ENCODE measurements around the gene IL3. TPM values are rescaled to one million over a fixed set of nuclear protein-coding genes. Genes with fewer than 3 reads are reported as not detected.

Gene IL3
- total RNA-seq, 1 donor from 2014 or later, result not detected

DNA sequence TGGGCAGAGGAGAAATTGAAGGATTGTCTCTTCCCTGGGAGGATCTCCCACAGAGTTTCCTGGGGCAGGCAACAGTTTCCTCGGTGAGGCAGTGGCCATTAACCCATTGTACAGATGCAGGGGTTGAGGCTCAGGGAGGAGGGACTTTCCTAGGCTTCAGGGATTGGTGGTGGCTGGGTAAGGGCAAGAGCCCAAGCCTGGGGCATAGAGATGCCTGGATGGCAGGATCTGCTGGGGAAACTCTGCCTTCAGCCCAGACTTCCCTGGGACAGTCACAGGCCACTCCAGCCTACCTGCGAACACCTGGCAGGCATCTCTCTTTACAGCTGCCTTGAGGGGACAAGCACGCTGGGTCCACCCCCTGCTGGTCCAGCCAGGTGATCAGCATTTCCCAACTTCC, 9.5 kb downstream of the IL3 start:
- no peak for DNase-seq (ENCODE audit: low spot score in 2 of 2)
- no peak for FAIRE-seq

DNA sequence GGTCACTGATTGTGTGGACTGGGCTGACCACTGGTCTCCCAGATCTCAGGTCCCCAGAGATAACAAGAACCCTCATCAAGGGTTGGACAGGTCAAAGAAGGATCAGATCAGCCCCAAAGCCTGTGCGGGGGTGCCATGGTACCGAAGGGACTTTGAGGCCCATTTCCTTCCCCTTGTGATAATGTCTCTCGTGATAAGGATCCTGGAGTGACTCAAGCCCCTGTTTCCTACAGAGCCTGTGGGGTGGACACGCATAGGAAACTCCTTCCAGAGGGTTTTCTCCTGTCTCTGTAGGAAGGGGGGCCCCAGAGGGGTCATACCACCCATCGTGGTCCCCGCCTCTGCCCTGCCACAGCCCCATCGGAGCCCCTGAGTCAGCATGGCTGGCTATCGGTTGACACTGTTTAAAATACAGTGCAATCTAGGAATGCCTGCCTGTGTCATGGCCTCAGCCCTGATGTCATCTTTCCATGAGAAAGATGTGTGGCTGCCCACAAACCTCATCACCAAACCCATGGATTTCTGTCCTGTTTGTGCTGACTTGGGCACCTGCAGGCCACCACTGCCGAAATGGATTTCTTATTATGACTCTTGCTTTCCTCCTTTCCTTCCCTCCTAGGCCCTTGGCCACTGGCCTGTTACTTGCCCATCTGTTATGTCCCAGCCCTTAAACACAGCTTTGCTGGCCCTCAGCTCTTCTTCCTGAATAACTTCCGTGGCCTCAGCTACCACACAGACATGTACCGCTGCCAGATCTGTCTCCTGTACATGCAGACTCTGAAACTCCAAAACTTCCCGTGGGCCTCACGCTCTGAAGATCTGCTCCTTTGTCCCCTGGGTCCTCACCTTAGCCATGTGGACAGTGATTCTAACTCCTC, 10.2 kb downstream of the IL3 start:
- DNase-seq (ENCODE audit: low spot score in 2 of 2), result no peak
- no peak for FAIRE-seq

DNA sequence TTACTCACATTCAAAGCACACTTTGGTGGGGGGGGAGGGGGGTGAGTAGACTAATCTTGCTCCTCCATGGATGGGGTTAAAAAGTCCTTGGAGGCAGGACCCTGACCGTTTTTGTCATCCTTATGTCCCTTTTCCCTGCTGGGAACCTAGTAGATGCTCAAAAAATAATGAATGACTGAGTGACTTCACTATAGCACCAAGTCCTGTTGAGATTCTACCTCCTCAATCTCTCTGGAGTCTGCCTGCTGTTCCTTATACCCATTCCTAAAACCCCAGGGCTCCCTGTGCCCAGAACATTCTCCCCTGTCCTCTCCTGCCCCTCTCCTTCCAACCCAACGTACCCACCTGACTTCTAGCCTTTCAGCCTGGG, 10.9 kb downstream of the IL3 start:
- FAIRE-seq (no peak), DNase-seq (ENCODE audit: low spot score in 2 of 2) (no peak)

DNA sequence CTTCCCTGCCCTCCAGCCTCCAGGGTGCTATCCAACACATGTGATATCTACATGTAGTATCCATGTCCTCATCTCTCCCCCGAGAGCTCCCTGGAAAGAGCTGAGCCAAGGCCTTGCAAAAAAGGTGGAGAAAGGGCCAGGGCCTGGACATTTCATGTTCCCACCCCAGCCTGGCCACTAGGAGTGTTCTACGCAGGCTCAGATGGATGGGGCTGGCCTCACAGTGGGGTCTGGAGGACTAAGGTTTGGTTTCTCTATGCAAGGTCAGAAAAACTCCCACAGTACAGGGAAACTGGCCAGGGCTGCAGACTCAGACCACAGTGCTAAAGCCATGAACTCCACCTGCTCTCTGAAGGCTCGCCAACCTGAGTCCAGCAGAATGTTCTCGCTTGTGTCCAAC, 11.6 kb downstream of the IL3 start:
- DNase-seq (ENCODE audit: low spot score in 2 of 2), result no peak

DNA sequence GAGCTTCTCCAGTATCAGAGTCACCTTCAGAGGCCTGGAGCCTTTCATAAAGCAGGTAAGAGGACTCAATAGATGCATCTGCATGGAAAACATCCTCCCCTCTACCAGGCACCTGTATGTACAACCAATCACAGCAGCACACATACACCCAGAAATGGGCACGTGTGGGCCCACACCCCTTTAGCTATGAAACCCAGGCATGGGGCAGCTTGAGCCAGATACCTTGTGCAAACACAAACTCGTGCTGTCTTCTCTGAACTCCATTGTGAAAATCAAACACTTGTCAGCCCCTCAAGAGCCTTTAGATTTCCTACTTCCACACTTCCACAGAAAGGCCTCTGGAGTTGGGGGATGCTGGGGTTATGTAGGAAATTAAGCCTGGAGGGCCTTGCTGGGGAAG, 12.1 kb downstream of the IL3 start:
- DNase-seq (ENCODE audit: low spot score in 2 of 2) (no peak), FAIRE-seq (no peak)

More for the DNA sequence above, 11.6 kb downstream of the IL3 start:
- no peak for FAIRE-seq

DNA sequence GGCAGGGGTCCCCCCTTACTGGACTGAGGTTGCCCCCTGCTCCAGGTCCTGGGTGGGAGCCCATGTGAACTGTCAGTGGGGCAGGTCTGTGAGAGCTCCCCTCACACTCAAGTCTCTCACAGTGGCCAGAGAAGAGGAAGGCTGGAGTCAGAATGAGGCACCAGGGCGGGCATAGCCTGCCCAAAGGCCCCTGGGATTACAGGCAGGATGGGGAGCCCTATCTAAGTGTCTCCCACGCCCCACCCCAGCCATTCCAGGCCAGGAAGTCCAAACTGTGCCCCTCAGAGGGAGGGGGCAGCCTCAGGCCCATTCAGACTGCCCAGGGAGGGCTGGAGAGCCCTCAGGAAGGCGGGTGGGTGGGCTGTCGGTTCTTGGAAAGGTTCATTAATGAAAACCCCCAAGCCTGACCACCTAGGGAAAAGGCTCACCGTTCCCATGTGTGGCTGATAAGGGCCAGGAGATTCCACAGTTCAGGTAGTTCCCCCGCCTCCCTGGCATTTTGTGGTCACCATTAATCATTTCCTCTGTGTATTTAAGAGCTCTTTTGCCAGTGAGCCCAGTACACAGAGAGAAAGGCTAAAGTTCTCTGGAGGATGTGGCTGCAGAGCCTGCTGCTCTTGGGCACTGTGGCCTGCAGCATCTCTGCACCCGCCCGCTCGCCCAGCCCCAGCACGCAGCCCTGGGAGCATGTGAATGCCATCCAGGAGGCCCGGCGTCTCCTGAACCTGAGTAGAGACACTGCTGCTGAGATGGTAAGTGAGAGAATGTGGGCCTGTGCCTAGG, 13.0 kb downstream of the IL3 start, which contains the start of gene CSF2:
TSS of gene CSF2 (plus strand) at position 559 of the 783 bp plus-strand sequence. CDS start at position 594, 35 bp downstream.
- no peak for DNase-seq (ENCODE audit: low spot score in 2 of 2)
- no peak for FAIRE-seq

DNA sequence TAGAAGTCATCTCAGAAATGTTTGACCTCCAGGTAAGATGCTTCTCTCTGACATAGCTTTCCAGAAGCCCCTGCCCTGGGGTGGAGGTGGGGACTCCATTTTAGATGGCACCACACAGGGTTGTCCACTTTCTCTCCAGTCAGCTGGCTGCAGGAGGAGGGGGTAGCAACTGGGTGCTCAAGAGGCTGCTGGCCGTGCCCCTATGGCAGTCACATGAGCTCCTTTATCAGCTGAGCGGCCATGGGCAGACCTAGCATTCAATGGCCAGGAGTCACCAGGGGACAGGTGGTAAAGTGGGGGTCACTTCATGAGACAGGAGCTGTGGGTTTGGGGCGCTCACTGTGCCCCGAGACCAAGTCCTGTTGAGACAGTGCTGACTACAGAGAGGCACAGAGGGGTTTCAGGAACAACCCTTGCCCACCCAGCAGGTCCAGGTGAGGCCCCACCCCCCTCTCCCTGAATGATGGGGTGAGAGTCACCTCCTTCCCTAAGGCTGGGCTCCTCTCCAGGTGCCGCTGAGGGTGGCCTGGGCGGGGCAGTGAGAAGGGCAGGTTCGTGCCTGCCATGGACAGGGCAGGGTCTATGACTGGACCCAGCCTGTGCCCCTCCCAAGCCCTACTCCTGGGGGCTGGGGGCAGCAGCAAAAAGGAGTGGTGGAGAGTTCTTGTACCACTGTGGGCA, 13.8 kb downstream of the IL3 start:
- FAIRE-seq, result no peak
- no peak for DNase-seq (ENCODE audit: low spot score in 2 of 2)

DNA sequence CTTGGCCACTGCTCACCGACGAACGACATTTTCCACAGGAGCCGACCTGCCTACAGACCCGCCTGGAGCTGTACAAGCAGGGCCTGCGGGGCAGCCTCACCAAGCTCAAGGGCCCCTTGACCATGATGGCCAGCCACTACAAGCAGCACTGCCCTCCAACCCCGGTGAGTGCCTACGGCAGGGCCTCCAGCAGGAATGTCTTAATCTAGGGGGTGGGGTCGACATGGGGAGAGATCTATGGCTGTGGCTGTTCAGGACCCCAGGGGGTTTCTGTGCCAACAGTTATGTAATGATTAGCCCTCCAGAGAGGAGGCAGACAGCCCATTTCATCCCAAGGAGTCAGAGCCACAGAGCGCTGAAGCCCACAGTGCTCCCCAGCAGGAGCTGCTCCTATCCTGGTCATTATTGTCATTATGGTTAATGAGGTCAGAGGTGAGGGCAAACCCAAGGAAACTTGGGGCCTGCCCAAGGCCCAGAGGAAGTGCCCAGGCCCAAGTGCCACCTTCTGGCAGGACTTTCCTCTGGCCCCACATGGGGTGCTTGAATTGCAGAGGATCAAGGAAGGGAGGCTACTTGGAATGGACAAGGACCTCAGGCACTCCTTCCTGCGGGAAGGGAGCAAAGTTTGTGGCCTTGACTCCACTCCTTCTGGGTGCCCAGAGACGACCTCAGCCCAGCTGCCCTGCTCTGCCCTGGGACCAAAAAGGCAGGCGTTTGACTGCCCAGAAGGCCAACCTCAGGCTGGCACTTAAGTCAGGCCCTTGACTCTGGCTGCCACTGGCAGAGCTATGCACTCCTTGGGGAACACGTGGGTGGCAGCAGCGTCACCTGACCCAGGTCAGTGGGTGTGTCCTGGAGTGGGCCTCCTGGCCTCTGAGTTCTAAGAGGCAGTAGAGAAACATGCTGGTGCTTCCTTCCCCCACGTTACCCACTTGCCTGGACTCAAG, 14.6 kb downstream of the IL3 start:
- no peak for FAIRE-seq

DNA sequence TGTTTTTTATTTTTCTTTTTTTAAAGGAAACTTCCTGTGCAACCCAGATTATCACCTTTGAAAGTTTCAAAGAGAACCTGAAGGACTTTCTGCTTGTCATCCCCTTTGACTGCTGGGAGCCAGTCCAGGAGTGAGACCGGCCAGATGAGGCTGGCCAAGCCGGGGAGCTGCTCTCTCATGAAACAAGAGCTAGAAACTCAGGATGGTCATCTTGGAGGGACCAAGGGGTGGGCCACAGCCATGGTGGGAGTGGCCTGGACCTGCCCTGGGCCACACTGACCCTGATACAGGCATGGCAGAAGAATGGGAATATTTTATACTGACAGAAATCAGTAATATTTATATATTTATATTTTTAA, 15.2 kb downstream of the IL3 start:
- DNase-seq (ENCODE audit: low spot score in 2 of 2) (no peak), FAIRE-seq (no peak)

More for the DNA sequence above, 14.6 kb downstream of the IL3 start:
- DNase-seq (ENCODE audit: low spot score in 2 of 2), result no peak

DNA sequence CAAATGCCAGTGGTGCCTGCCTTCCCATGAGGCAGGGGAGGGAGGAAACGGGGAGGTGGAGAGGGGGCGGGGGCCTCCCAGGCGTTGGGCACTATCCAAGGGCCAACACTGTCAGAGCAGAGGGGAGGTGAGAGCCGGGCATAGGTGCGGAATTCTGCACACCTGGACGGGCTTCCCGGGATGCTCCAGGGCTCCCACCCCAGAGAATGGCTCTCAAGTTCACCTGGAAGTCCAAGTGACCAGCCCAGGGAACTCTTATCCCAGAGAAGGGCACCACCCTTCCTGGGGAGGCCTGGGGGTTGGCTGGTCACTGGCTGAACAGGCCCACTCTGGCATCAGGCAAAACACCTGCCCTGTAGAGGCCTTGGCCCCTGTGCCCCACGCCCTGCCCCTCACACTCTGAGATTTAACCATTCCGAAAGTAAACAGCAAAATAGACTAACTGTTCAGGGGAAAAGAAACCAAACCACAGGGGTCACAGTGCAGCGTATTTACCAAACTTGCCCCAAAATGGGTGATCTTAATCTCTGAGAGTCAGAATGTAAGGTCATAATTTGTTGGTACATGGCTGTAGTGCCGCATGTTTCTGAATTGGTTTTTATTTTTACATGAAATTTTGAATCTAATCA, 15.9 kb downstream of the IL3 start:
- DNase-seq (ENCODE audit: low spot score in 2 of 2) (no peak), FAIRE-seq (no peak)

DNA sequence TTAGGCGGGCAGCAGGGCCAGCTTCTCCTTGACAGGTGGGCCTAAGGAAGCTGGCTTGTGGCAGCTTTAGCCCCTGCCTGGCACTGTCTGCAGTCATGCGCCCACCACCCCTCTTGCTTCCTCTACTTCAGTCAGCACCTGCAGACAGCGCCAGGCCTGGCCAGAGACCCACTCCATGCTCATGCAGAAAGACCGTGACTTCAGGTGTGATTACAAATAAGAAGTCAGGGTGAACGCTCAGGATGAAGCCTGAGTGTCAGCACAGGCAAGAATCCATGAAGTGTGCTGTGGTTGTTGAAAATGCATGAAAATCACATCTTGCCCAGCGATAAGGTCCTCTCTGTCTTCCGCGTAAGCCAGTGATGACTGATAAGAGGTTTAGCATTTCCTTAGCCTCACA, 16.5 kb downstream of the IL3 start:
- FAIRE-seq (no peak), DNase-seq (ENCODE audit: low spot score in 2 of 2) (no peak)

DNA sequence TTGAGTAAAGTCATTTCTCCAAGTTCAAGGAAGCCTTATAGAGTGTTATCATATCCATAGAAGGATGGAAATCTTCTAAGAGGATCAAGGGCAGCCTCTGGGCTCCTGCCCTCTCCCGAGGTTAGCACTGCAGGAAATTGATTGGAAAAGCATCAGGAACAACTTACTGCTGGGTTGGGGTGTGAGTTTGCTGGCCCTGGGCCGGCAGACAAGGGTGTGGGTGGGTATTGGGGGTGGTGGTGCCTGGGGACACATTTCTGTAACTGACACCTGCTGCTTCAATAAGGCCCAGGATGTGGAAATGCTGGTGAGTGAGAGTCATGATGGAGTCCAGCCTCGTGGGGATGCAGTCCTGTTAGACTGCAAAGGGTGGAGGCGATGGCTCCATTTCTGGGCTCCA, 18.6 kb downstream of the IL3 start:
- no peak for FAIRE-seq
- DNase-seq (ENCODE audit: low spot score in 2 of 2), result no peak

DNA sequence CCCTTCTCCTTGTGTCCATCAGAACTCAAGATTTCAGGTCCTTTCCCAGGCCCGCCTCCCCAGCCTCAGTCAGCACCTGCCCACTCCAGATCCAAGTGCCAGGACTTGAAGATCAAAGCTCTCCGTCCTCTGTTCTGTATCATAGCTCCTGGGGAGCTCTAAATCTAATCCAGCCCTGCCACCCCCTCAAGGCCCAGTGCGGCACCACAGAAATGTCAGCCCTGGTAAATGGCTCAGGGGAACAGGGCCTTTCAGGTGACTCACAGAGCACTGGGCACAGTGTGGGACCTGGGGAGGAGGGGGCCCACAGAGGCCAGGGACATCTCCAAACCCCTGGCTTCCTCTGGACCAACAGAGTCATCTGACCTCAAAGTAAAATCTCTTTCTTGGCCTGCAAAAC, 19.2 kb downstream of the IL3 start:
- DNase-seq (ENCODE audit: low spot score in 2 of 2), result no peak
- no peak for FAIRE-seq

DNA sequence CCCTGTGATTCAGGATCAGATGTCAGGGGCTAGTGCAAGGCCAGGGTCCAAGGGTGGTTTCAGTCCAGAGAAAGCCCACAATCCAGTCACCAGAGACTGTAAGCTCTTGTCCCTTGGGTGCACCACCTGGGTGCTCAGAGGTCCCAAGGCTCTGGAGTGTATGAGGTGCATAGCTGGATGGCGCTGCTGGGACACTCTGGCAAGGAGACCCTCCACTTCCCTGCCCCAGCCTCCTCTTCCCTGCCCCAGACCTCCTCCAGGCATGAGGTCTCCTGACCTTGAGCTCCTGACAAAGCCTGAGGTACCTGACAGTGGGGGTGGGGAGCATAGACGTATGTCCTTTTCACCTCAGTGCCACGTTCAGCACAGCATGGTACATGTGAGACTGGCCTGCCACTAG, 20.1 kb downstream of the IL3 start:
- no peak for DNase-seq (ENCODE audit: low spot score in 2 of 2)
- FAIRE-seq, result no peak

DNA sequence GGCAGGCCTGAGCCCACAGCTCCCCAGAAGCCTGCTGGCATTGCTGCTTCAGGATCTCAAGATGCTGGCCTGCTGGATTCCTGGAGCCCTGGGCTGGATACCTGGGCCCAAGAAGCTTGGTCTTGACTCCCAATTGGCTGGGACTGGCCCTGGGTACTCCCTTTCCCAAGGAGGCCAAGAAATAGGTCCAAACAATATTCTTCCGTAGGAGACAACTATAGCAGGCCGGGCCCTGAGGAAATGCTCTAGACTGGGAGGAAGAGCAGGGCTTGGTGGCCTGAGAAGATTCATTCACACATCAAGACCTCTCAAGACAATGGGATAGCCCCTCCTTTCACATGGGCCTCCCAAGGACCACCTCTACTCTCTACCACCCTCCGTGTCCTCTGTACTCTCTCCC, 21.0 kb downstream of the IL3 start:
- DNase-seq (ENCODE audit: low spot score in 2 of 2), result no peak
- no peak for FAIRE-seq

DNA sequence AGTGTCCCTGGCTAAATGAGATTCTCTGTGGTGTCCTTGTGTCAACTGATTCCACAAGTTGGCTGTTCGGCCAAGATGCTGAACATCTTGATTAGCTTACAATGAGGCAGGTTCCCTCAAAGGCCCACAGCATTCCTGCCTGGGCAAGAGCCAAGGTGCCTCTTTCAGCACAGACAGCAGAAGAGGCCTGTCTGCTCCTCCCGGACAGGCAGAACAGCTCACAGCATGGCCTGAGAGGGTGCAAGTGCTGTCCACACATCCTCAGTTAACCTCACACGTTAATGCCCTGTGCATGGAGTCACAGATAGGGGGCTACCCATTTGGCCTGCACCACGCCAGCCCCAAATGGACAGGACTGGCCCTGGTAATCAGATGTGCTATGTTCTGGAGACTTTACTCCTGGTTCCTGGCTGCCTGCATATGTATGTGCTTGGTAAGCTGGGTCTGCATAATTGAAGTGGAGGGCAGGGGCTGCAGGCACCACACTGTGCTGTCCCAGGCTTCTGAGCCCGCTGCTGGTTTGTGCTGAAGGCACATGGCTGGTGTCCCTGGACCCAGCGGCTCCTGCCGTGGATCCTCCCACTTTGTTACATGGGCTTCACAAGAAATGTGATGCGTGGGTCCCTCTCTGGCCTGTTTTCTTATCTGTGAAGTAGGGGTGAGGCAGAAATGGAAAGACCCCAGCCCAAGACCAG, 22.0 kb downstream of the IL3 start:
- FAIRE-seq (no peak), DNase-seq (ENCODE audit: low spot score in 2 of 2) (no peak)

DNA sequence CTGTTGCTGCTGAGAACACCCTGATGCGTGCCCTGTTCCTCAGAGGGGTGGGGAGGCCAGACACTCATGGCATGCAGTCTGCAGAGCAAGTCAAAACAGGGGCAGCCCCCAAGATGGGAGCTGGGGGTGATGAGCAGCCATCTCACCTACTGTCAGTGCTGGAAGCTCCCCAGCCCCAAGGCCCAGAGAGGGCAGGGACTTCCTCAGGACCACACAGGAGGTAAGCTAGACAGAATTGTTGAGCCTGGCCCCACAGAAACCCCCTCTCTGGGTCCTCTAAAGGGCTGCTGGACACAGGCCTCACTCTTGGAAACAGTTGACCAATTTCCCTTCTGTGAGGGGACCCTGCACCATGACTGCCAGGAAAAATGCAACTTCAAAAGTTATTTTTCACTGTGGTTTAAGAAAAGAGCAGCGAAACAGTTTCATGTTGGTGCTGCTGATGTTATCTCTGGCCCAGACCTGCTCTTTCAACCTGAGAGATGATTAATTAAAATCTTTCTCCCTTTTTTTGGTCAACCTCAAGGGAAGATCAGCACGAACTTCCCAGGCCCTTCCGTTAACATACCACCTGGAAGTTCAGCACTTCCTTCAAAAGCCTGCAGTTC, 22.7 kb downstream of the IL3 start:
- FAIRE-seq, result no peak
- DNase-seq (ENCODE audit: low spot score in 2 of 2), result no peak

DNA sequence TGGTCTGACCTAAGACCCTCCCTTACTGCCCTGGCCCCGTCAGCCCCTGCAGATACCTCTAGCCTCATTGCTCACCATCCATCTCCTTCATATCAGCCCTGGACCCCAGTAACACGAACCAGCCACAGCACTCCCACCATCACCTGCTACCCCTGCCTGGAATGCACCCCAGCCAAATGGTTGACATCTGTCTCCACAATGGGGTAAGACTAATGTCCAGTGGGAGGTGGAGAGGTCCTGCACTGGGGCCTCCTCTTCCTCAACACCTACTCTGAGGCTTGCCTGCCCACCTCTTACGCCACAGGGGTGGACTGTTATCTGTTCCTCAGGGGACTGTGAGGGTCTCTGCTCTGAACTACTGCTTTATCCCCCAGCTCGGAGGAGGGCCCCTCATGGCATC, 25.2 kb downstream of the IL3 start:
- no peak for FAIRE-seq
- DNase-seq (ENCODE audit: low spot score in 2 of 2), result no peak

Measured in frontal cortex (tissue), 4 donors.